HCT116 (cell line): ENCODE results near the gene QPCT. TPM values are rescaled to one million over a fixed set of nuclear protein-coding genes. Genes with fewer than 3 reads are reported as not detected.

Experiments
- ATAC-seq: fragments of 200-7000 bp; cut with Tn5 transposase; 2 replicates; pipeline ENCODE4 v1.9.1; 2020; ENCODE audit warnings: mild to moderate bottlenecking, moderate library complexity
- BruUV-seq: library from RNA; stranded (reverse); fragments of 400-500 nt; replicated peaks from 2 replicates; lab custom pipeline; 2021; lab: Mats Ljungman, UMichigan
- CTCF ChIA-PET: fragments of 300-600 bp; sonication (Branson Sonifier 250); formaldehyde crosslinking; loops from one replicate; lab custom pipeline; 2021; ENCODE audit warnings: antibody characterized with exemption; lab: Charles Lee
- POLR2A ChIA-PET: fragments of 300-600, 350-600 bp; sonication (Branson Sonifier 250); formaldehyde crosslinking; loops from one replicate; lab custom pipeline; 2021; ENCODE audit warnings: antibody characterized with exemption; lab: Charles Lee
- RAD21 ChIA-PET, 2 experiments: fragments of 300-600 bp; sonication (Branson Sonifier 250); formaldehyde crosslinking; loops; one replicate each; lab custom pipeline; 2023; ENCODE audit warnings: low total read pairs in 2 of 2; ENCODE audit not compliant: uncharacterized antibody in 2 of 2, unreplicated experiment in 2 of 2, low non-redundant PET in 1 of 2; lab: Charles Lee
- DNase-seq: peaks from one replicate; pipeline ENCODE4 v3.0.0-alpha.2; 2010; ENCODE audit warnings: low read depth, low spot score
- H2AFZ ChIP-seq: fragments of 200-600 bp; shearing (Covaris generic), sonication (generic); 2 replicates; pipeline ENCODE4 v1.6.1; 2017; ENCODE audit warnings: low read depth, mixed run types, mixed read lengths, antibody characterized with exemption, low read length; ENCODE audit not compliant: poor library complexity, severe bottlenecking
- H3K27ac ChIP-seq: 2 replicates; pipeline ENCODE4 v1.5.1; 2012; ENCODE audit warnings: low read depth, low read length
- H3K27me3 ChIP-seq: fragments of 200-600 bp; sonication (generic); 2 replicates; pipeline ENCODE4 v1.6.1; 2016; ENCODE audit warnings: mixed run types, low read length, mixed read lengths; ENCODE audit not compliant: insufficient read depth
- H3K36me3 ChIP-seq, 2 experiments: fragments of 200-500 bp in 1 of 2; fragments of 200-600 bp in 1 of 2; sonication (Bioruptor generic) in 1 of 2; sonication (generic) in 1 of 2; 2 replicates each; pipeline versions ENCODE4 v1.5.1 to v1.6.1; 2014 to 2016; ENCODE audit warnings: low read length in 2 of 2, inconsistent platforms in 1 of 2, mixed read lengths in 1 of 2, mixed run types in 1 of 2; ENCODE audit not compliant: insufficient read depth in 2 of 2, control insufficient read depth in 1 of 2
- H3K4me1 ChIP-seq, 2 experiments: fragments of 200-600 bp in 1 of 2; sonication (generic) in 1 of 2; 2 replicates each; pipeline versions ENCODE4 v1.5.1 to v1.6.1; 2012 to 2017; ENCODE audit warnings: low read length in 2 of 2, inconsistent platforms in 1 of 2, mild to moderate bottlenecking in 1 of 2, mixed read lengths in 1 of 2, mixed run types in 1 of 2, moderate library complexity in 1 of 2; ENCODE audit not compliant: insufficient read depth in 2 of 2, control insufficient read depth in 1 of 2
- H3K4me2 ChIP-seq: fragments of 200-600 bp; sonication (generic); 2 replicates; pipeline ENCODE4 v1.6.1; 2017; ENCODE audit warnings: mixed run types, low read length, mixed read lengths
- H3K4me3 ChIP-seq, 2 experiments: fragments of 200-600 bp in 1 of 2; sonication (generic) in 1 of 2; replicated peaks in 1 of 2; 2 replicates each; pipeline ENCODE4 v1.5.1; 2011 to 2016; ENCODE audit warnings: low read length in 2 of 2, control low read depth in 1 of 2, low read depth in 1 of 2, mild to moderate bottlenecking in 1 of 2, mixed read lengths in 1 of 2, mixed run types in 1 of 2
- H3K79me2 ChIP-seq: fragments of 200-600 bp; sonication (generic); 2 replicates; pipeline ENCODE4 v1.6.1; 2017; ENCODE audit warnings: mild to moderate bottlenecking, mixed run types, low read length, moderate library complexity, mixed read lengths; ENCODE audit not compliant: insufficient read depth
- H3K9ac ChIP-seq: fragments of 200-600 bp; sonication (generic); 2 replicates; pipeline ENCODE4 v1.6.1; 2016; ENCODE audit warnings: low read length, mixed read lengths
- H3K9me2 ChIP-seq: fragments of 200-600 bp; sonication (generic), shearing (Covaris generic); 2 replicates; pipeline ENCODE4 v1.6.1; 2017; ENCODE audit warnings: mixed run types, mild to moderate bottlenecking, moderate library complexity; ENCODE audit not compliant: insufficient read depth
- H3K9me3 ChIP-seq, 2 experiments: fragments of 200-500 bp in 1 of 2; fragments of 200-600 bp in 1 of 2; sonication (Bioruptor generic) in 1 of 2; sonication (generic) in 1 of 2; 2 replicates each; pipeline ENCODE4 v1.6.1; 2014 to 2017; ENCODE audit warnings: low read length in 2 of 2, mixed read lengths in 2 of 2, inconsistent platforms in 1 of 2, low read depth in 1 of 2, mild to moderate bottlenecking in 1 of 2, mixed run types in 1 of 2, moderate library complexity in 1 of 2; ENCODE audit not compliant: control insufficient read depth in 1 of 2, insufficient read depth in 1 of 2
- H4K20me1 ChIP-seq: fragments of 200-600 bp; sonication (generic), shearing (Covaris generic); 2 replicates; pipeline ENCODE4 v1.6.1; 2017; ENCODE audit warnings: mixed run types, mild to moderate bottlenecking, moderate library complexity; ENCODE audit not compliant: insufficient read depth
- EZH2phosphoT487 ChIP-seq: fragments of 200-600 bp; IDR thresholded peaks from 2 replicates; pipeline ENCODE4 v1.6.1; 2018; ENCODE audit warnings: antibody characterized with exemption, borderline replicate concordance
- POLR2AphosphoS5 ChIP-seq: IDR thresholded peaks from 2 replicates; pipeline ENCODE4 v1.6.1; 2011; ENCODE audit warnings: mild to moderate bottlenecking, low read depth, low read length, moderate library complexity
- SP1 ChIP-seq: IDR thresholded peaks from 2 replicates; pipeline ENCODE4 v1.6.1; 2012; ENCODE audit warnings: low read depth
- intact Hi-C: fragments of 100-400 bp; cut with micrococcal nuclease; formaldehyde crosslinking; loops from 2 replicates; pipeline ENCODE4 v1.10.0; 2022
- total RNA-seq: library from RNA; stranded (reverse); gene quantifications from one replicate; pipeline ENCODE4 v1.2.1, GENCODE V29; 2021; ENCODE audit not compliant: unreplicated experiment
- TF ChIP-seq, protein P1 (sequence below): IDR thresholded peaks from 2 replicates; pipeline ENCODE4 v1.6.1; 2012
- TF ChIP-seq, protein P2 (sequence below), 3 experiments: fragments of 200-600 bp in 1 of 3; sonication (generic) in 1 of 3; IDR thresholded peaks in 2 of 3; conservative IDR thresholded peaks in 1 of 3; 2 replicates each; pipeline ENCODE4 v1.5.1; 2012 to 2017; ENCODE audit warnings: low read depth in 2 of 3, low read length in 2 of 3, antibody characterized with exemption in 1 of 3, borderline replicate concordance in 1 of 3, control low read depth in 1 of 3, mild to moderate bottlenecking in 1 of 3, mixed read lengths in 1 of 3, mixed run types in 1 of 3, moderate library complexity in 1 of 3; ENCODE audit not compliant: insufficient read depth in 1 of 3

Gene QPCT
- total RNA-seq, 1 experiment from 2014 or later: not detected

DNA sequence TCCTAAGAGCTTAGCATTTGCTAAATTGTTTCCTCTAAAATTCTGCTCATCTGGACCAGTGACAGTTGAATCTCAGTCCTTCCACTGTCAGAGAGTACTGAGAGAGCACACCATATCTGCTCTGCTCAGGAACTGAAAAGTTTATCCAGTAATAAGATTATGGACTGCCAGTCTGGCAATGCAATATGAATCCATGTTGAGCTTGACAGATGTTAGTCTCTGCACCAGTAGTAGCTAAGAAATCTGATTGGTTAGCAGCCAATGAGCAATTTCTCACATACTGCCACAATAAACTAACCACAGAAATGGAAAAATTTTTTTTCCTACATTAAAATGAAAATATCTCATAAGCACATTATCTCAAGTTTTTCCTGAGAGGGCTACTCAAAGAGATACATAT is 22.1 kb upstream of the QPCT start:
- no peaks in the 10 kb centered on the region for H3K9me2 ChIP-seq
- H3K27me3 ChIP-seq: peaks cover 15% of the 10 kb centered on the region
- H3K4me2 ChIP-seq: no peak overlapping the region
- no TSS peak for BruUV-seq
- H3K9ac ChIP-seq: no peak overlapping the region
- DNase-seq: no peak
- H2AFZ ChIP-seq: no peak overlapping the region
- POLR2A ChIA-PET: no interaction called here
- RAD21 ChIA-PET: no interaction called here
- peaks cover 10% of the 10 kb centered on the region; the same call in 1 of the 2 replicates for H3K79me2 ChIP-seq
- H3K36me3 ChIP-seq: no peaks in the 10 kb centered on the region
- no peak for ATAC-seq
- no peaks in the 10 kb centered on the region for H3K9me3 ChIP-seq
- H3K27ac ChIP-seq: no peak overlapping the region
- no peak overlapping the region for H3K4me3 ChIP-seq
- TF ChIP-seq, protein P1, sequence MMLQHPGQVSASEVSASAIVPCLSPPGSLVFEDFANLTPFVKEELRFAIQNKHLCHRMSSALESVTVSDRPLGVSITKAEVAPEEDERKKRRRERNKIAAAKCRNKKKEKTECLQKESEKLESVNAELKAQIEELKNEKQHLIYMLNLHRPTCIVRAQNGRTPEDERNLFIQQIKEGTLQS: no peak
- no peak for TF ChIP-seq EZH2phosphoT487
- TF ChIP-seq POLR2AphosphoS5: no peak
- TF ChIP-seq SP1: no peak
- intact Hi-C loops: no loop called here
- H3K4me1 ChIP-seq: peaks cover 0 to 22% of the 10 kb centered on the region in 2 experiments; a peak in 2 of 4 replicates
- H4K20me1 ChIP-seq: no peaks in the 10 kb centered on the region
- CTCF ChIA-PET: interaction anchor here (1.4 kb wide), 1 partner anchor 555 kb away, joined by 4 read pairs; no protein-coding TSS in a partner anchor

DNA sequence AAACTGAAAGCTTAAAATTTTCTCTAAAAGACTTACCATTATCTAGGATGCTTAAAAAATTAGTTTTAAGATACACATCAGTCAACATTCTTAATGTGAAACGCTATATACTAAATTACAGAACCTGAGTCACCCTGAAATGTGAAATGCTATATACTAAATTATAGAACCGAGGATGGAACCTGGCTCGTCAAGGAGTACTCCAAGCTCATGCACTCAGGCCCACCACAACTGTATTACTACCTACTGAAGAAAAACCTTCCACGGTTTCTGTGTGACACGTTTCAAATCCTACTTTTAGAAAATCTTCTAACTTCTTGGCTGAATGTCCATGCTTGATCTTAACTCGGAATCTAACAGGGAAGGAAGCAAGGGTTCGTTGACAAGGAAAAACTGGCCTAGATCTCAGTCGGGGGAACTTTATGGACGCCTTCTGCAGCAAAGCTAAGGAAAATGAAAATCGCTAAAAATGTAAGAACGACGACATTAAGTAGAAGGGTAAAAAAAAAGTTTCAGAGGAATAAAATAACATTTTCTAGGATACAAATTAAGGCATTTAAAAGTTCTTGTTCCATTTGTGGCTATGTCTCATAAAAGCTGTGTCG is 21.2 kb upstream of the QPCT start:
- no peak overlapping the region for H2AFZ ChIP-seq
- CTCF ChIA-PET: interaction anchor here (1.4 kb wide), 1 partner anchor 554 kb away, joined by 4 read pairs; no protein-coding TSS in a partner anchor

More for the DNA sequence above, 21.2 kb upstream of the QPCT start:
- no peaks in the 10 kb centered on the region for H3K36me3 ChIP-seq
- POLR2A ChIA-PET: no interaction called here
- H3K79me2 ChIP-seq: 0 out of 2 replicates have a peak, but pooled peaks cover 3% of the 10 kb centered on the region
- H4K20me1 ChIP-seq: no peaks in the 10 kb centered on the region
- H3K9me3 ChIP-seq: no peaks in the 10 kb centered on the region
- peak overlapping the region; percentile 55 to 70 for H3K4me3 ChIP-seq
- TF ChIP-seq, protein P2, sequence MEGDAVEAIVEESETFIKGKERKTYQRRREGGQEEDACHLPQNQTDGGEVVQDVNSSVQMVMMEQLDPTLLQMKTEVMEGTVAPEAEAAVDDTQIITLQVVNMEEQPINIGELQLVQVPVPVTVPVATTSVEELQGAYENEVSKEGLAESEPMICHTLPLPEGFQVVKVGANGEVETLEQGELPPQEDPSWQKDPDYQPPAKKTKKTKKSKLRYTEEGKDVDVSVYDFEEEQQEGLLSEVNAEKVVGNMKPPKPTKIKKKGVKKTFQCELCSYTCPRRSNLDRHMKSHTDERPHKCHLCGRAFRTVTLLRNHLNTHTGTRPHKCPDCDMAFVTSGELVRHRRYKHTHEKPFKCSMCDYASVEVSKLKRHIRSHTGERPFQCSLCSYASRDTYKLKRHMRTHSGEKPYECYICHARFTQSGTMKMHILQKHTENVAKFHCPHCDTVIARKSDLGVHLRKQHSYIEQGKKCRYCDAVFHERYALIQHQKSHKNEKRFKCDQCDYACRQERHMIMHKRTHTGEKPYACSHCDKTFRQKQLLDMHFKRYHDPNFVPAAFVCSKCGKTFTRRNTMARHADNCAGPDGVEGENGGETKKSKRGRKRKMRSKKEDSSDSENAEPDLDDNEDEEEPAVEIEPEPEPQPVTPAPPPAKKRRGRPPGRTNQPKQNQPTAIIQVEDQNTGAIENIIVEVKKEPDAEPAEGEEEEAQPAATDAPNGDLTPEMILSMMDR (IDR thresholded peaks at IDR 0.05 in 2 of 3, conservative IDR thresholded peaks at IDR 0.05 in 1 of 3; ENCODE audit: borderline replicate concordance in 1 of 3, insufficient read depth in 1 of 3, low read depth in 2 of 3, low read length in 2 of 3): no peak
- TF ChIP-seq, all 23 proteins: peak for 0
- H3K27ac ChIP-seq: no peak overlapping the region
- peak overlapping the region; percentile 93 for H3K4me2 ChIP-seq
- RAD21 ChIA-PET: no interaction called here
- intact Hi-C loops: no loop called here
- H3K27me3 ChIP-seq: peaks cover 15% of the 10 kb centered on the region
- H3K4me1 ChIP-seq: peaks cover 0 to 22% of the 10 kb centered on the region in 2 experiments; a peak in 2 of 4 replicates
- DNase-seq (no peak), ATAC-seq (no peak)
- BruUV-seq: no TSS peak
- H3K9ac ChIP-seq: peak overlapping the region; percentile 65
- no peaks in the 10 kb centered on the region for H3K9me2 ChIP-seq
